ENCODE data around the gene CCDC171.
"Not testable (repeated sequence)": the region's sequence is repeated elsewhere in the genome, so short reads cannot be mapped to it uniquely, and the experiment has no call there.

CCDC171 gene

GRCh38 chr9:15763371-15763770, 210.5 kb downstream of the CCDC171 start:
- no peak for DNase-seq (ENCODE audit: low read depth)

- no peak for DNase-seq (ENCODE audit: low read depth)
These were observed 211.3 kb downstream of the CCDC171 start for GRCh38 chr9:15764131-15764530.

GRCh38 chr9:15769547-15769946, 216.7 kb downstream of the CCDC171 start:
- no peak for DNase-seq (ENCODE audit: low read depth)

GRCh38 chr9:15778861-15779260, 226.0 kb downstream of the CCDC171 start:
- DNase-seq (ENCODE audit: low read depth) = no peak

- no peak for DNase-seq (ENCODE audit: low read depth)
These were observed 229.3 kb downstream of the CCDC171 start for GRCh38 chr9:15782106-15782505.

GRCh38 chr9:15785584-15785983, 232.7 kb downstream of the CCDC171 start:
- DNase-seq (ENCODE audit: low read depth) = no peak

GRCh38 chr9:15786616-15787015, 233.8 kb downstream of the CCDC171 start:
- DNase-seq (ENCODE audit: low read depth) = no peak

- not testable (repeated sequence) for DNase-seq (ENCODE audit: low read depth)
These were observed 257.5 kb downstream of the CCDC171 start for GRCh38 chr9:15810219-15810899.

- DNase-seq (ENCODE audit: low read depth) = no peak
These were observed 260.2 kb downstream of the CCDC171 start for GRCh38 chr9:15813076-15813475.

- no peak for DNase-seq (ENCODE audit: low read depth)
These were observed 271.5 kb downstream of the CCDC171 start for GRCh38 chr9:15824310-15824709.

- DNase-seq (ENCODE audit: low read depth) = no peak
These were observed 278.5 kb downstream of the CCDC171 start for GRCh38 chr9:15831384-15831783.

- no peak for DNase-seq (ENCODE audit: low read depth)
These were observed 281.7 kb downstream of the CCDC171 start for GRCh38 chr9:15834541-15834940.

GRCh38 chr9:15837079-15837679, 284.3 kb downstream of the CCDC171 start:
- no peak for DNase-seq (ENCODE audit: low read depth)

GRCh38 chr9:15842051-15842450, 289.2 kb downstream of the CCDC171 start:
- no peak for DNase-seq (ENCODE audit: low read depth)

GRCh38 chr9:15843316-15843715, 290.5 kb downstream of the CCDC171 start:
- DNase-seq (ENCODE audit: low read depth) = no peak

GRCh38 chr9:15843931-15844330, 291.1 kb downstream of the CCDC171 start:
- no peak for DNase-seq (ENCODE audit: low read depth)

GRCh38 chr9:15846611-15847010, 293.8 kb downstream of the CCDC171 start:
- DNase-seq (ENCODE audit: low read depth) = no peak

- no peak for DNase-seq (ENCODE audit: low read depth)
These were observed 297.0 kb downstream of the CCDC171 start for GRCh38 chr9:15849871-15850270.

- DNase-seq (ENCODE audit: low read depth) = no peak
These were observed 298.9 kb downstream of the CCDC171 start for GRCh38 chr9:15851766-15852165.

GRCh38 chr9:15856591-15856990, 303.7 kb downstream of the CCDC171 start:
- no peak for DNase-seq (ENCODE audit: low read depth)

- DNase-seq (ENCODE audit: low read depth) = no peak
These were observed 314.5 kb downstream of the CCDC171 start for GRCh38 chr9:15867334-15867733.

GRCh38 chr9:15867988-15868387, 315.1 kb downstream of the CCDC171 start:
- no peak for DNase-seq (ENCODE audit: low read depth)

GRCh38 chr9:15873573-15874177, 320.8 kb downstream of the CCDC171 start:
- no peak for DNase-seq (ENCODE audit: low read depth)

GRCh38 chr9:15882328-15882727, 329.5 kb downstream of the CCDC171 start:
- DNase-seq (ENCODE audit: low read depth) = no peak
